GM21423 (cell line): ENCODE data around the gene HDAC4.

ENCODE experiments used
- ATAC-seq: cut with Tn5 transposase; IDR thresholded peaks from one replicate; pipeline ENCODE4 v1.9.1; 2021; ENCODE audit warnings: mild to moderate bottlenecking, moderate library complexity; ENCODE audit not compliant: unreplicated experiment

Gene HDAC4

GRCh38 chr2:239136762-239137161 lies 264.1 kb downstream of the HDAC4 start:
- no peak for ATAC-seq

- no peak for ATAC-seq
Measured at GRCh38 chr2:239136203-239136602, 264.6 kb downstream of the HDAC4 start.

- ATAC-seq: no peak
Measured at GRCh38 chr2:239135531-239135930, 265.3 kb downstream of the HDAC4 start.

- no peak for ATAC-seq
Measured at GRCh38 chr2:239133945-239134570, 266.8 kb downstream of the HDAC4 start.

- no peak for ATAC-seq
Measured at GRCh38 chr2:239132786-239133185, 268.0 kb downstream of the HDAC4 start.

- ATAC-seq: no peak
Measured at GRCh38 chr2:239132156-239132709, 268.6 kb downstream of the HDAC4 start.

- no peak for ATAC-seq
Measured at GRCh38 chr2:239131521-239131920, 269.3 kb downstream of the HDAC4 start.

- ATAC-seq: no peak
Measured at GRCh38 chr2:239130786-239131325, 270.0 kb downstream of the HDAC4 start.

- no peak for ATAC-seq
Measured at GRCh38 chr2:239130041-239130440, 270.8 kb downstream of the HDAC4 start.

GRCh38 chr2:239129147-239129920 lies 271.5 kb downstream of the HDAC4 start:
- ATAC-seq: no peak

- no peak for ATAC-seq
Measured at GRCh38 chr2:239128706-239129105, 272.1 kb downstream of the HDAC4 start.

- no peak for ATAC-seq
Measured at GRCh38 chr2:239127513-239127912, 273.3 kb downstream of the HDAC4 start.

GRCh38 chr2:239125726-239126675 lies 274.8 kb downstream of the HDAC4 start:
- no peak for ATAC-seq

- no peak for ATAC-seq
Measured at GRCh38 chr2:239124152-239124899, 276.5 kb downstream of the HDAC4 start.

- no peak for ATAC-seq
Measured at GRCh38 chr2:239122421-239123110, 278.3 kb downstream of the HDAC4 start.

- ATAC-seq: no peak
Measured at GRCh38 chr2:239121600-239122012, 279.2 kb downstream of the HDAC4 start.

GRCh38 chr2:239120664-239121063 lies 280.2 kb downstream of the HDAC4 start:
- ATAC-seq: no peak

GRCh38 chr2:239119346-239120126 lies 281.3 kb downstream of the HDAC4 start:
- ATAC-seq: no peak
